B cell (primary cell): ENCODE results near the gene MAN1A1. TPM values are rescaled to one million over a fixed set of nuclear protein-coding genes. Genes with fewer than 3 reads are reported as not detected.

Source experiments
- ATAC-seq: fragments of 200-7000 bp; cut with Tn5 transposase; one replicate; pipeline ENCODE4 v1.10.0; 2021; ENCODE audit warnings: low read depth, mild to moderate bottlenecking, moderate number of reproducible peaks, moderate library complexity
- CTCF ChIA-PET: fragments of 350-600 bp; sonication (Branson Sonifier 250); formaldehyde crosslinking; loops from one replicate; lab custom pipeline; 2021; ENCODE audit warnings: antibody characterized with exemption, inconsistent platforms; lab: Charles Lee
- POLR2A ChIA-PET: fragments of 350-600 bp; sonication (Branson Sonifier 250); formaldehyde crosslinking; loops from one replicate; lab custom pipeline; 2021; ENCODE audit warnings: antibody characterized with exemption; lab: Charles Lee
- DNase-seq: peaks from one replicate; pipeline ENCODE4 v3.0.0; 2013
- H2AFZ ChIP-seq: 2 replicates; pipeline ENCODE4 v1.6.1; 2012; ENCODE audit warnings: mild to moderate bottlenecking, low read depth, low read length; ENCODE audit not compliant: insufficient read depth, poor library complexity, severe bottlenecking
- H3K27ac ChIP-seq, 2 donors: 1 replicate in 1 of 2; 2 replicates in 1 of 2; pipeline ENCODE4 v1.5.1; 2012 to 2013; ENCODE audit warnings: low read length in 2 of 2, mild to moderate bottlenecking in 2 of 2, moderate library complexity in 1 of 2
- H3K27me3 ChIP-seq, 4 experiments: fragments of 200-600 bp in 1 of 4; sonication (generic) in 1 of 4; replicated peaks in 1 of 4; 1 replicate in 2 of 4; 2 replicates in 2 of 4; pipeline versions ENCODE4 v1.6.1 to v1.7.0; 2013 to 2016; ENCODE audit warnings: low read length in 3 of 4, mild to moderate bottlenecking in 2 of 4, mixed read lengths in 1 of 4, moderate library complexity in 1 of 4; ENCODE audit not compliant: insufficient read depth in 4 of 4, control insufficient read depth in 3 of 4; ENCODE audit errors: control extremely low read depth in 1 of 4
- H3K36me3 ChIP-seq, 2 experiments: replicated peaks in 1 of 2; 1 replicate in 1 of 2; 2 replicates in 1 of 2; pipeline versions ENCODE4 v1.6.1 to v1.7.1; 2013; ENCODE audit warnings: low read length in 1 of 2; ENCODE audit not compliant: insufficient read depth in 2 of 2, control insufficient read depth in 1 of 2; ENCODE audit errors: control extremely low read depth in 1 of 2, extremely low read depth in 1 of 2
- H3K4me1 ChIP-seq, 2 donors: fragments of 200-600 bp in 1 of 2; sonication (generic) in 1 of 2; 1 replicate in 1 of 2; 2 replicates in 1 of 2; pipeline versions ENCODE4 v1.5.1 to v1.6.1; 2013 to 2017; ENCODE audit warnings: low read length in 2 of 2; ENCODE audit not compliant: control insufficient read depth in 2 of 2, insufficient read depth in 2 of 2
- H3K4me2 ChIP-seq: replicated peaks from 2 replicates; pipeline ENCODE3; 2012; ENCODE audit warnings: mild to moderate bottlenecking, low read depth, low read length; ENCODE audit not compliant: poor library complexity, severe bottlenecking
- H3K4me3 ChIP-seq, 5 experiments: fragments of 200-600 bp in 1 of 5; sonication (generic) in 1 of 5; 1 replicate in 3 of 5; 2 replicates in 2 of 5; pipeline versions ENCODE4 v1.5.1 to v1.7.0; 2011 to 2016; ENCODE audit warnings: low read length in 4 of 5, mild to moderate bottlenecking in 4 of 5, low read depth in 2 of 5, control low read depth in 1 of 5, moderate library complexity in 1 of 5; ENCODE audit not compliant: insufficient read depth in 1 of 5; ENCODE audit errors: control extremely low read depth in 1 of 5, extremely low read depth in 1 of 5
- H3K79me2 ChIP-seq: fragments of 200-600 bp; sonication (generic); one replicate; pipeline ENCODE4 v1.6.0; 2016; ENCODE audit warnings: low read length; ENCODE audit not compliant: control insufficient read depth, insufficient read depth
- H3K9ac ChIP-seq: fragments of 200-600 bp; sonication (generic); 2 replicates; pipeline ENCODE4 v1.6.1; 2017; ENCODE audit warnings: mild to moderate bottlenecking, low read length, moderate library complexity
- H3K9me3 ChIP-seq, 3 donors: one replicate each; pipeline versions ENCODE4 v1.6.1 to v1.7.1; 2013; ENCODE audit warnings: low read length in 2 of 3; ENCODE audit not compliant: control insufficient read depth in 2 of 3, insufficient read depth in 1 of 3; ENCODE audit errors: control extremely low read depth in 1 of 3
- H4K20me1 ChIP-seq: 2 replicates; pipeline ENCODE4 v1.6.0; 2012; ENCODE audit warnings: mild to moderate bottlenecking, low read length; ENCODE audit not compliant: insufficient read depth, control insufficient read depth, poor library complexity, severe bottlenecking
- H3K27ac Mint-ChIP-seq: one replicate; pipeline ENCODE4 v1.8.0; 2021; ENCODE audit warnings: mixed read lengths
- H3K27me3 Mint-ChIP-seq: one replicate; pipeline ENCODE4 v1.8.0; 2021; ENCODE audit warnings: mixed read lengths
- H3K4me1 Mint-ChIP-seq: one replicate; pipeline ENCODE4 v1.8.0; 2021; ENCODE audit warnings: mixed read lengths
- H3K4me3 Mint-ChIP-seq: one replicate; pipeline ENCODE4 v1.8.0; 2021; ENCODE audit warnings: mixed read lengths
- H3K9me3 Mint-ChIP-seq: one replicate; pipeline ENCODE4 v1.8.0; 2022; ENCODE audit warnings: mixed read lengths; ENCODE audit not compliant: insufficient read depth
- EZH2 ChIP-seq: IDR thresholded peaks from 2 replicates; pipeline ENCODE4 v1.6.1; 2012; ENCODE audit warnings: borderline replicate concordance, low read depth, mild to moderate bottlenecking, moderate library complexity, low read length; ENCODE audit not compliant: insufficient read depth, poor library complexity, severe bottlenecking
- WGBS: methylation state at CpG from one replicate; pipeline ENCODE4 v1.1.5; 2013; ENCODE audit warnings: missing lambda C conversion rate; ENCODE audit not compliant: insufficient coverage; 5-methylcytosine and 5-hydroxymethylcytosine counted together
- intact Hi-C: fragments of 100-400 bp; cut with micrococcal nuclease; formaldehyde crosslinking; loops from one replicate; pipeline ENCODE4 v1.10.0; 2022
- polyA plus RNA-seq: library from polyadenylated mRNA; depleted of rRNA; stranded (reverse); fragments of >200 nt; gene quantifications from 2 replicates; pipeline ENCODE4 v1.2.3, GENCODE V29; 2012
- total RNA-seq, 2 donors: library from RNA; stranded (reverse); fragments of 120-200 nt in 1 of 2; gene quantifications; 1 replicate in 1 of 2; 2 replicates in 1 of 2; pipeline versions ENCODE4 v1.2.3 to v1.2.4, GENCODE V29; 2013 to 2022
- TF ChIP-seq, protein P1 (sequence below): fragments of 200-600 bp; IDR thresholded peaks from one replicate; pipeline ENCODE4 v1.8.0; 2022; ENCODE audit warnings: antibody characterized with exemption, mild to moderate bottlenecking

MAN1A1 gene
- total and polyA plus RNA-seq, 2 donors (not counting 1 experiment from before 2014, with no cell fraction given): 5.1 to 31.7 TPM

- no peaks in the 10 kb centered on the region for H3K27me3 Mint-ChIP-seq
- H3K4me1 Mint-ChIP-seq: no peaks in the 10 kb centered on the region
- H3K9me3 Mint-ChIP-seq: no peaks in the 10 kb centered on the region
- ChIA-PET CTCF (no interaction called here), POLR2A (no interaction called here)
- Histone ChIP-seq H3K9ac (no peak overlapping the region), H3K4me1 (no peaks in the 10 kb centered on the region), H3K4me3 (no peak overlapping the region), H3K36me3 (peaks cover 0 to 5% of the 10 kb centered on the region in 2 experiments), H3K4me2 (no peak overlapping the region), H2AFZ (no peak overlapping the region), H3K27me3 (no peaks in the 10 kb centered on the region), H3K79me2 (peaks cover 4% of the 10 kb centered on the region), H4K20me1 (no peaks in the 10 kb centered on the region), H3K9me3 (peaks cover 2 to 5% (median 2%) of the 10 kb centered on the region in 3 donors), H3K27ac (no peak overlapping the region)
- no peak overlapping the region for H3K27ac Mint-ChIP-seq
- H3K4me3 Mint-ChIP-seq: no peak overlapping the region
- no CpG with 5 or more reads among the region's 2 CpGs for WGBS
- TF ChIP-seq EZH2: no peak
- TF ChIP-seq, protein P1, sequence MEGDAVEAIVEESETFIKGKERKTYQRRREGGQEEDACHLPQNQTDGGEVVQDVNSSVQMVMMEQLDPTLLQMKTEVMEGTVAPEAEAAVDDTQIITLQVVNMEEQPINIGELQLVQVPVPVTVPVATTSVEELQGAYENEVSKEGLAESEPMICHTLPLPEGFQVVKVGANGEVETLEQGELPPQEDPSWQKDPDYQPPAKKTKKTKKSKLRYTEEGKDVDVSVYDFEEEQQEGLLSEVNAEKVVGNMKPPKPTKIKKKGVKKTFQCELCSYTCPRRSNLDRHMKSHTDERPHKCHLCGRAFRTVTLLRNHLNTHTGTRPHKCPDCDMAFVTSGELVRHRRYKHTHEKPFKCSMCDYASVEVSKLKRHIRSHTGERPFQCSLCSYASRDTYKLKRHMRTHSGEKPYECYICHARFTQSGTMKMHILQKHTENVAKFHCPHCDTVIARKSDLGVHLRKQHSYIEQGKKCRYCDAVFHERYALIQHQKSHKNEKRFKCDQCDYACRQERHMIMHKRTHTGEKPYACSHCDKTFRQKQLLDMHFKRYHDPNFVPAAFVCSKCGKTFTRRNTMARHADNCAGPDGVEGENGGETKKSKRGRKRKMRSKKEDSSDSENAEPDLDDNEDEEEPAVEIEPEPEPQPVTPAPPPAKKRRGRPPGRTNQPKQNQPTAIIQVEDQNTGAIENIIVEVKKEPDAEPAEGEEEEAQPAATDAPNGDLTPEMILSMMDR: no peak
- no peak for DNase-seq
- no peak for ATAC-seq
- intact Hi-C loops: no loop called here
These were observed 73.3 kb downstream of the MAN1A1 start for GRCh38 chr6:119276211-119276610.

GRCh38 chr6:119274197-119274595 is 75.4 kb downstream of the MAN1A1 start:
- no peaks in the 10 kb centered on the region for H3K4me1 Mint-ChIP-seq
- H3K4me3 ChIP-seq: no peak overlapping the region
- H3K79me2 ChIP-seq: peaks cover 8% of the 10 kb centered on the region
- H3K27me3 Mint-ChIP-seq: no peaks in the 10 kb centered on the region
- H3K4me1 ChIP-seq: no peaks in the 10 kb centered on the region
- no peaks in the 10 kb centered on the region for H4K20me1 ChIP-seq
- peaks cover 3% of the 10 kb centered on the region in 2 experiments for H3K36me3 ChIP-seq
- H3K9me3 ChIP-seq: peaks cover 8 to 9% (median 9%) of the 10 kb centered on the region in 3 donors
- no peak overlapping the region for H3K27ac Mint-ChIP-seq
- no CpG with 5 or more reads among the region's 2 CpGs for whole genome bisulfite sequencing
- H3K4me2 ChIP-seq: no peak overlapping the region
- H3K27ac ChIP-seq: no peak overlapping the region
- intact Hi-C loops: no loop called here
- DNase-seq (no peak), ATAC-seq (no peak)
- no peak overlapping the region for H3K9ac ChIP-seq
- peaks cover 6% of the 10 kb centered on the region for H3K9me3 Mint-ChIP-seq
- no peak overlapping the region for H3K4me3 Mint-ChIP-seq
- CTCF ChIA-PET: interaction anchor here (0.7 kb wide), 1 partner anchor 978 kb away, joined by 3 read pairs; no protein-coding TSS in a partner anchor
- no peak overlapping the region for H2AFZ ChIP-seq
- TF ChIP-seq, protein P1: no peak
- TF ChIP-seq EZH2: no peak
- H3K27me3 ChIP-seq: no peaks in the 10 kb centered on the region
- POLR2A ChIA-PET: no interaction called here
